Measurements from ENCODE around the gene AMIGO3.
"Not testable (repeated sequence)": the region's sequence is repeated elsewhere in the genome, so short reads cannot be mapped to it uniquely, and the experiment has no call there.

AMIGO3 gene

DNA sequence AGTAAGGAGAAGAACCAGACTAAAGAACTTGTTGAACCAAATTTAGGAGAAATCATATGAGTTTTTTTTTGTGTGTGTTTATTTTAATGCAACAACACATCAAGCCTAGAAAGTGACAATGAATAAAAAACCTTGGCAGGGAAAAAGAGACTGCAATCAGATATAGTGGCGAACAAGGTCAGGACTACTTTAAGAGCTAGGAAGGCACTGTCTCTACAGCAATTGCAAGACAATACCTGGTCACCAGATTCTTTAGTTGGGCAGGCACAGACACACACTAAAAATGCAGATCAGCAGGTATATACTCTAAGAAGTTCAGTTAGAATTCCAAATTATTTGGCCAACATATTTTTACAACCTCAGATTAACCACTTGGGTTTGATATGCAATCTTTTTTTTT is 35.1 kb upstream of the AMIGO3 start:
- DNase-seq (ENCODE audit: low read depth) = no peak
- H3K4me3 ChIP-seq (ENCODE audit: low read depth, low read length) = no peak overlapping the region
- TF ChIP-seq, protein P1, sequence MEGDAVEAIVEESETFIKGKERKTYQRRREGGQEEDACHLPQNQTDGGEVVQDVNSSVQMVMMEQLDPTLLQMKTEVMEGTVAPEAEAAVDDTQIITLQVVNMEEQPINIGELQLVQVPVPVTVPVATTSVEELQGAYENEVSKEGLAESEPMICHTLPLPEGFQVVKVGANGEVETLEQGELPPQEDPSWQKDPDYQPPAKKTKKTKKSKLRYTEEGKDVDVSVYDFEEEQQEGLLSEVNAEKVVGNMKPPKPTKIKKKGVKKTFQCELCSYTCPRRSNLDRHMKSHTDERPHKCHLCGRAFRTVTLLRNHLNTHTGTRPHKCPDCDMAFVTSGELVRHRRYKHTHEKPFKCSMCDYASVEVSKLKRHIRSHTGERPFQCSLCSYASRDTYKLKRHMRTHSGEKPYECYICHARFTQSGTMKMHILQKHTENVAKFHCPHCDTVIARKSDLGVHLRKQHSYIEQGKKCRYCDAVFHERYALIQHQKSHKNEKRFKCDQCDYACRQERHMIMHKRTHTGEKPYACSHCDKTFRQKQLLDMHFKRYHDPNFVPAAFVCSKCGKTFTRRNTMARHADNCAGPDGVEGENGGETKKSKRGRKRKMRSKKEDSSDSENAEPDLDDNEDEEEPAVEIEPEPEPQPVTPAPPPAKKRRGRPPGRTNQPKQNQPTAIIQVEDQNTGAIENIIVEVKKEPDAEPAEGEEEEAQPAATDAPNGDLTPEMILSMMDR (IDR thresholded peaks at IDR 0.05; ENCODE audit: control insufficient read depth, extremely low read depth, insufficient read depth) = no peak

DNA sequence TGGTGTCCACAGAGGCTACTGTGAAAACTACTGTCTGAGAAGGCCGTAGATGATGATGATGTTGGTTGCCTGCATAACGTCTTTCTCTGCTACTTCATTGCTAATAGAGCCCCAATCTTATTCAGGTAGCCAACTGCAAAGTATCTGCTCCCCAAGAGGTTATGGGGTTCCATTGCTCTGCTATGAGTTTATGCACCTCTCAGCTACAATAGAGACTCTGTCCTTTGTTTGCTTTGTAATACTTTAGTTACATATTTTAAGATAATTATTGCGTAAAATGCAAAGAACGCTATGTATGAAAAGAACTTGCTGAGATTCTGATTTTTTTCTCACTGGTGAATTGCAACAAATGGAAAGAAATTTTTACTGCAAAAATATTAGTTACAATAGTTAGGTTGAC is 32.0 kb upstream of the AMIGO3 start:
- TF ChIP-seq, protein P1 (IDR thresholded peaks at IDR 0.05; ENCODE audit: control insufficient read depth, extremely low read depth, insufficient read depth) = no peak
- H3K4me3 ChIP-seq (ENCODE audit: low read depth, low read length) = no peak overlapping the region
- no peak for DNase-seq (ENCODE audit: low read depth)

DNA sequence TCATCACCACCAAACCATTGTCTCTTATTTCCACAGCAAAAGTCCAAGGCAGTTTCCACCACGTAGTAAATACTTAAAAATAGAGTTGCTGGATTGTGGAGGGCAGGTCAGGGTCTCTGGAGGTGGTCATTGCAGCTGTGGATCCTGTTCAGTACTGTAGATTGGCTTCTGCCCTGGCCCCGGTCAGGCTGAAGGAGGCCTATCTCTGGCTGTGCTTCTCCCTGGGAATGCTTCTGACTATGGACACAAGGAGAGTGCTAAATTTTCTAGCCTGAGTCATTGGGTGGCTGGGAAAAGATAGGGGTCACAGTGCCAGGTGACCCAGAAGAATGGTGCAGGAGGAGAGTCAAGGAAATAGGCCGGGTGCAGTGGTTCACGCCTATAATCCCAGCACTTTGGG is 30.6 kb upstream of the AMIGO3 start:
- TF ChIP-seq, protein P1 (IDR thresholded peaks at IDR 0.05; ENCODE audit: control insufficient read depth, extremely low read depth, insufficient read depth) = no peak
- no peak for DNase-seq (ENCODE audit: low read depth)
- H3K4me3 ChIP-seq (ENCODE audit: low read depth, low read length) = no peak overlapping the region

DNA sequence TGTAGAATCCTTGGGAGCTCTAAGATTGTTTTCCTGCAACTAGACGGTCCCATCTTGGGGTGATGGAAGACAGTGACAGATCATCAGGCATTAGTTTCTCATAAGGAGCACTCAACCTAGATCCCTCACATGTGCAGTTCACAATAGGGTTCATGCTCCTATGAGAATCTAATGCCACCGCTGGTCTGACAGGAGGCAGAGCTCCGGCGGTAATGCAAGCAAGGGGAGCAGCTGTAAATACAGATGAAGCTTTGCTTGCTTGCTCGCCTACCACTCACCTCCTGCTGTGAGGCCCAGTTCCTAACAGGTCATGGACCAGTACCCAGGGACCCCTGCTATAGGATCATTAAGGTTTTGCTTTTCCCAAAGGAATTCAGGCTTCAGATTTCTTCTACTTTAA is 29.4 kb upstream of the AMIGO3 start:
- not testable (repeated sequence) for DNase-seq (ENCODE audit: low read depth); H3K4me3 ChIP-seq (ENCODE audit: low read depth, low read length)

DNA sequence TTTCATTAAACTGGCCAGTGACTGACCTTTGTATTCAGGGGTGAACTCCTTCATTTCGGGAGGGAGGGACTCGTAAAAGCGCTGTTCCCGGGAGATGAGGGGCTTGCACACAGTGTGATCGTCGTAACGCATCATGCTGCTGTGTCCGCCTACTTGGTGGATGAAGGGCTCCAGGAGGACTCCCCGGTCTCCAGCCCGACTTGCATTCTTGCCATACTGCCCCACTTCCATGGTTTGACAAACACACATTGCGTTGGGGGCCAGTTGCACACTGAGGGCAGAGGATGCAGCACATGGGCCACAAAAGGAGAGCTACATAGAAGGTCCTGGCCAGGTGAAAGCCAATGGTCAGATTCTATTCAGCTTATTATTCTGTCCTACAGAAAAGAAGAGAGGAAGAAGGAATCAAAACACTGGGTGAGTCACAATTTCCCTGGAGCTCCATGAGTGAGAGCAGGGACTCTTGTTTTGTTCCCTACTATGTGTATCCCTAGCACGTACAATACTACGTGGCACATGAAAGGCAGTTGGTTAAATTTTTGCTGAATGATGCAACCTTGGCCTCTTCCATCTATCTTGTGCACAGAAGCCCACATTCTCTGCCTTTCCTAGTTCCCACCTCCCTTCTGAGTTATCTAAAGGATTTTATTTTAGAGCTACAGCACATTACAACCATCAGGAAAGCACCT is 28.5 kb upstream of the AMIGO3 start:
- DNase-seq (ENCODE audit: low read depth) = no peak
- no peak overlapping the region for H3K4me3 ChIP-seq (ENCODE audit: low read depth, low read length)
- TF ChIP-seq, protein P1 (IDR thresholded peaks at IDR 0.05; ENCODE audit: control insufficient read depth, extremely low read depth, insufficient read depth) = no peak

DNA sequence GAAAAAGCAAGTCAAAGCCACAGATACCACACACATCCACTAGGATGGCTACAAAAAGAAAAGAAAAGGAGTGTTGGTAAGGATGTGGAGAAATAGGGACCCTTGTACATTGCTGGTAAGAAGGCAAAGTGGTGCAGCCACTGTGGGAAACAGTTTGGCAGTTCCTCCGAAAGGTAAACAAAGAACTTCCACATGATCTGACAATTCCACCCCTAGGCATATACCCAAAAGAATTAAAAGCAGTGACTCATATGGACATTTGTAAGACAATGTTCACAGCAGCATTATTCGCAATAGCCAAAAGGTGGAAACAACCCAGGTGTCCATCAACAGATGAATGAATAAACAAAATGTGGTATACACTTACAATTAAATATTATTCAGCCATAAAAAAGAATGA is 26.5 kb upstream of the AMIGO3 start:
- TF ChIP-seq, protein P1 (IDR thresholded peaks at IDR 0.05; ENCODE audit: control insufficient read depth, extremely low read depth, insufficient read depth) = no peak
- H3K4me3 ChIP-seq (ENCODE audit: low read depth, low read length) = no peak overlapping the region
- peak; percentile 71 for DNase-seq (ENCODE audit: low read depth)

DNA sequence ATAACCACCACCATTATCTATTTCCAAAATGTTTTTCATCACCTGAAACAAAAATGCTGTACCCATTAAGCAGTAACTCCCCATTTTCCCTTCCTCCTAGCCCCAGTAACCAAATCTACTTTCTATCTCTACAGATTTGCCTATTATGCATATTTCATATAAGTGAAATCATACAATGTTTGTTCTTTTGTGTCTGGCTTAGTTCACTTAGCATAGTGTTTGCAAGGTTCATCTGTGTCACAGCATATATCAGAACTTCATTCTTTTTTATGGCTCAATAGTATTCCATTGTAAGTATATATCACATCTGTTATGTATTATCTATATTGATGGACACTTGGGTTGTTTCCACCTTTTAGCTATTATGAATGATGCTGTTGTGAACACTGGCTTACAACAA is 20.9 kb upstream of the AMIGO3 start:
- TF ChIP-seq, protein P1 (IDR thresholded peaks at IDR 0.05; ENCODE audit: control insufficient read depth, extremely low read depth, insufficient read depth) = no peak
- DNase-seq (ENCODE audit: low read depth) = no peak
- no peak overlapping the region for H3K4me3 ChIP-seq (ENCODE audit: low read depth, low read length)
